Stimulated activated CD8-positive, alpha-beta memory T cell treated with anti-CD3 and anti-CD28 coated beads, Interleukin-7, amount 100 ng/mL, for 4 hours (primary cell): ENCODE results near the gene THTPA.

Experiments
- DNase-seq, 2 donors: peaks; one replicate each; pipeline ENCODE4 v3.0.0-alpha.2; 2020; ENCODE audit warnings: low read depth in 2 of 2

THTPA gene

DNA sequence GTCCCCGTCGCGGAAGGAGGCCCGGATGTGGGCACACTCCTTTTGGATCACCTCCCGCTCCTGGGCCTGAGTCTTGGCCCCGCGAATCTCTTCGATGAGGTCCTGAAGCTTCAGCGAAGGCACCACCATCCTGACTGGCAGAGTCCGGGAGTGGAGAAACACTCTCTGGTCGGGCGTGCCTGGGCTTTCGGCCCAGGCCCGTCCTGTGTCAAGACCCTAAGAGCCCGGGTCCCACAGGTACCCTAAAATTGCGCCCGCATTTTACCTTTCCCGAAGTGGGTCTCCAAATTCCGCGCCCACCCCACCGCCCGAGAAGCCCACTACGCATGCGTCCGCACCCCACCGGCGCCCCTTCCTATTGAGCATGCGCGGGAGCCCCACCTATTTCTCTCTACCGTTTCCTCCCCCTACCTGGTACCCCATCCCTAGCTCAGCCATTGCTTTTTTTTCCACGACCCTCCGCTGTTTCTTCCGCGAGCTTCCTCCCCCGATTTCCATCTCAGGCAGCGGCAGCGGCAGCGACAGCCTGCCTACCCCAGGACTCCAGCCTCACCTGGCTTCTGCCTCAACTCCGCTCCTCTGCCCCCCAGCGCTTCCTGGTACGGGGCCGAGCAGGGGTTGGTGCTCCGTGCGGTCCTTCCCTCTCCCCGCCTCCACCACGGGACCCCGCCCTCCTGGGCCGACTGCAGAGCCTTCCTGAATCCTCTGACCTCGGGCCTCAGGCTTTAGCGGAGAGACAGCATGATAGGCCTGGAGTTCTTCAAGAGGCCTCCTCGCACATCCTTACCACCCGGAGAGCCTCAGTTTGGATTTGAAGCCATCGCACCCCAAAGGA is 11.3 kb downstream of the THTPA start, which contains the start of gene AP1G2:
AP1G2 (minus strand) TSS at position 606 of the 835 bp plus-strand sequence; CDS start at position 129, 477 bp downstream.
- peak; percentile 72 to 79 for DNase-seq

DNA sequence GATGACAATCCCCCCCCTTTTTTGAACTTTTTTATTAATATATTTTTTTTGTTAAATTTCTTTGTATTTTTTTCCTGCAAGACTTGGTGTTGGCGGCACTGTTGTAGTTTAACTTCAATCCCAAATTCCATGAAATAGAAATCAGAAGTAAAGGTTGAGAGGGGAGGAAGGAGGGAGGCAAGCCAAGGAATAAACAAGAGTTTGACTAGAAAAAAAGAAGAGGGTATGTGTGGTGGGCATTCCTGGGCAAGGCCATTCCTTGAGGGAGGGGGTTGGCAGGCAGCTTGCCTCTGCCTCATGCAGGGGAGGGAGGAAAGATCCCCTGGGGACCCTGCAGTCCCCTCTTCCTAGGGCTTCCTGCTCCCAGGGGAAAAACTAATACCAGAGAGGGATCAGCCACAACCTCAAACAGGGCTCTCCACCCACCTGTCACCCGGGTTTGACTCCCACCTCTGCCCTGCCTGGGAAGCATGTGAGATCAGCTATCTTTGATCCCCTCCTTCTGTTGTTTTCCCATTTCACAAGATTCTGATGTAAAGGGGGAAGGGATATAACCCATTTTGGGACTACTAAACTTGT is 12.0 kb downstream of the THTPA start:
- DNase-seq = no peak

DNA sequence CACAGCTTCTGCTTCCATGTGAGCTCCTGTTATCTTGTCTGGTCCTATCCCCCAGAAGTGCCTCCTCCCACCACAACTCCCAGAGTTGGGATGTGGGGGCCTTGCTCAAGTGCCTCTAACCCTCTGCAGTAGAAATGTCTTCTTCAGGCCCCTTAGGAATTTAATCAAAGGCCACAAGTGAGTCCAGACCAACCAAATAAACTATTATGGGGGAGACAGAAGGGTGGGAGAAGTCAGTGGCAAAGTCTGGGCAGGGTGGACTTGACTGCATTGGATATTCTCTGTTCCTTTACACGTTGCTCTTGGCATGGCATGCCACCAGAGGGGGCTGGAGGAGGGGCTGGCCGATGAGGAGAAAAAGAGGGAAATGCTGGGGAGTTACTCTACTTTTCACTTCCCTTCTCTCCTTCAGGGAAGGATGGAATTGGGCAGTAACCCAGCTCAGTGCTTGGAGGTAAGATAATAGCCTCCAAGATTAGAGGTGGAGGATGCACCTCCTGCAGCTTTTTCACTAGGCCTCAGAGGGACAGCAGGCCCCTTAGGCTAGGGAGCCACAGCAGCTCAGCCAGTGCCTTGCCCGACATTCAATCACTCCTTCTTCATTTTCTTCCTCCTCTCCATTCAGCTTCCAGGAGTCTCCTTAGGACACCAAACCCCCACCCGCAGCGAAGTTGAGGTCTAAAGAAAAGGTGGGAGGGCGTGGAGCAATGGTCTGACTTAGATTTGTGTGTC is 12.7 kb downstream of the THTPA start:
- DNase-seq = no peak

DNA sequence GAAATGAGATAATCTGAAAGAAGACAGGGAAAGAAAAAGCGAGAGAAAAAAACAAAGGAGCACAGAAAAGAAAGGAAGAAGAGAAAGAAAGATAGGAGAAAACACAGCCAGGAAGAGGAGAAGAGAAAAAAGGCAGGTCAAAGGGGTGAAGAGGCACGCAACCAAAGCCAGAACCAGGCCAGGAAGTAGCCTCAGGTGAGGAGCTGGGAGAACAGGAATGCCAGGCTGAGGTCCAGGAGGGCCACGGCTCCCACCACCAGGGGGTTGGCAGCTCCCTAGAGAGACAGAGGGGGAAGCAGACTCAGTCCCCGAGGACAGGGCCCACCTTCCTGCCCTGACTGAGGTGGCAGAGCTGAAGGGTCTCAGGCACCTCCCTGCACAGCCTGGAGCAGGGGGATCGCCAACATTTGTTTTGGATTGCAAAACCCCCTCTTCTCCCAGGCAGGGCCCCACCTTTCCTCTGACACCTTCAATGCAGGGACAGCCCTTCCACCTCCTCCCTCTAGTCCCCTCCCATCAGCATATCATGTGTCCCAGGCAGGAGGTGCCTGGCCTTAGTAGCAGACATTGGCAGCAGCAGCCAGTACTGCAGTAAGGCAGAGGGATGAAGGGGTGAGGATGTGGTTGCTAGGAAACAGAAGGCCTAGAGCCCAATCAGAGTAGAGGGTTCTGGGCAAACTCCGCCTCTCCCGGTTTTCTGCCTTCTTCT is 13.5 kb downstream of the THTPA start:
- no peak for DNase-seq

DNA sequence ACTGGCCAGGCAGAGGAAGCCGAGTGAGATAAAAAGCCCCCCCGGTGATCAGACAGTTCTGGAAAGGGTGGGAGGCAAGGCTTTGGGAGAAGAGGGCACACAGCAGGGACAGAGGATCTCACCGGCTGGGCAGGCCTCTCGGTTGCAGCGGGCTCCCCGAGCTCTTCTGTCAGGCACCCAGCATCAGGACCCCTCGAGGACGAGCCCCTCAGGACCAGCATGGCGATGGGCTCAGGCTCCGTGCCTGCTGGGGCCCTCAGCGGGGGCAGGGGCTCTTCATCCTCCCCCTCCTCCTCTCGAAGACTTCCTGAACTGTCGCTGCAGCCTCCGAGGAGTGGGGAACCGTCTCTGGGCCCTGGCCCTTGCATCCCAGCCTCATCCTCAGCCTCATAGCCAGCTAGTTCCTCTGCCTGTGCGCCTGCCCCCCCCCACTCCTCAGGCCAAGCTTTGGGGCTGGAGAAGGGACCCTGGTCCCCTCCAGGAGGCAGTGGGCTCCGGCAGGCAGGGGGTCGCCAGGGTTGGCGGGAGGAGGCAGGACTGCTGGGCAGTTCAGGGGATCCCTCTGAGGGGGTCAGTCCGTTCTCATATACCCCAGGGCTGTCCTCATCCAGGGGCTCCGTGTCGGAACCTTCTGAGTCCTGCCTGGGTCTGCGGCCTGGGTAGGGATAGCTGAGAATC is 14.9 kb downstream of the THTPA start:
- no peak for DNase-seq

DNA sequence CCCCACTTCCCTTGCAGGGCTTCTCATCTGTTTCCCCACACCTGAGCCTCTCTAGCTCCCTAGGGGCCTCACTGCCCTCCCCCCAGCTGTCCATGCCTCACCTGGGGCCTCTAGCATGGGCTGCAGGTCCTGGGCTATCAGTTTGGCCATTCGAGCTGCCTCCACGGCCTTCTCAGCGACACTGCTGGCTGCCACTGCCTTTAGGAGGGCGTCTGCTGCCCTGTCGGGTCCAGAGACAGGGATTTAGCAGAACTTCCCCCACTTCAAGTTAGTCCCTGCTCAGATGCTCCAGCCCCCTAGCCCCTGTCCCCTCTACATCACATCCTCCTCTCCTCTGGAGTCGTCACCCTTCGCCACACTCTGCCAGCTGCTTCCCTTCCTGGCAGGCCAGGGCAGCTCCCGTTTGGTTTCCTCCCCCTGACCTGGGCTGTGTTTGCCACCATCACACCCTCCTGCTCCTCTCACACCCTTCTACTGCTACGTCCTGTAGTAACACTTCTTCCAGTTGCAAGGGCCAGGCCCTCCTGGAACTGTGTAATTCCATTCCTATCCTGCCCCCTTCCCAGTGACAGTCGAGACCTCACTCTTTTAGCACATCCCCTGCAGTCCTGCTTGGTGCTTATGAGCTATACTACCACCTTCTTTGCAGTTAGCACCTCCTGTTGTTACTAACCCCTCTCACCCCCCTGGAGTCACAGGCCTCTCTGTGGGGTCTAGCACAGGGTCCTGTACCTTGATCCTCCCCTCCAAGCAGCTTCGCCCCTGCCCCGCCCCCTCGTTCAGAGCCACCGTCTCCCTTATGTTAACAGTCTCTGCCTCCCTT is 15.8 kb downstream of the THTPA start:
- DNase-seq = no peak

DNA sequence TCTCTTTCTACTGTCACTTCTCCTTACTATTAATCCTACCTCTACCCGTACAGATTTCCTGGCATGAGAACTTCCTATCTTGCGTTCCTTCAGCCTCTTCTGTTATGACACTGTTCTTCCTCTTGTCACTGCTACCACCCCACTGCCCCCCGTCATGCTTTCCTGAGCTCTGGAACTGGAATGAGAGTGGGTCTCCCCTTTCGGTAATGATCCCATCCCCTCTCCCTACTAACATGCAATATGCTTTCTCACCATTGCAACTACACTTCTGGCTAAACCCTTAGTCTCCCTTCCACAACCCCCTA is 16.4 kb downstream of the THTPA start:
- DNase-seq = no peak

- DNase-seq = no peak
Observed at GRCh38 chr14:23572836-23573235, 16.8 kb downstream of the THTPA start.

DNA sequence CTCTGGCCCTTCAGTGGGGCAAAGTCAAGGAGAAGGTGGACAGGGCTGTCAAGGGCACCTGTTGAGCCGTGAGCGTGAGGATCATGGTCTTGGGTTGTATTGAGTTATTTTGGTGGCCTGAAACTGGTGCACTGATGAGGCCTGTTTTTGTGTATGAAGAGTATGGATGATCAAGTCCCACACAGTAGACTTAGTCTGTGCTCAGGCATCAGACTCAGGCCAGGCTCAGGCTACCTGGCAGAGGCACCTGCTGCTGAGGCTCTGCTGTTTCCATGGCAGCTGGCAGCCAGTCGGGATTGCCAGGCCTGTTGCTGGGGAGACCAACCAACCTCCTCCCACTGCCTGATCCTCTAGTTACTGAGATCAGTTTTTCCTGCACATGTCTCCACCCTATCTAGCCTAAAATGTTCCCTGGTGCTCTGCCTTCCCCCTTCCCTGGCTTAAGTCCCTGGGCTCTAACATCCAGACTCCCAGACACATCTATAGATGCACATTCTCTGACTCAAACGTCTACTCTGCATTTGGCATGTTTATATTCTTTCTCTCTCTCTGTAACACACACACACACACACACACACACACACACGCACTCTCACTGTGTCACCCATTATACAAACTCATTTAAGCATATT is 17.4 kb downstream of the THTPA start:
- no peak for DNase-seq

GRCh38 chr14:23577004-23577681 is 21.1 kb downstream of the THTPA start:
- no peak for DNase-seq

GRCh38 chr14:23577710-23578392 is 21.8 kb downstream of the THTPA start:
- DNase-seq = no peak

GRCh38 chr14:23578560-23579310 is 22.7 kb downstream of the THTPA start, which contains the start of gene JPH4:
TSS of gene JPH4 (minus strand) at chr14:23578790. CDS start at chr14:23577453, 1,337 bp downstream.
- DNase-seq = no peak

DNA sequence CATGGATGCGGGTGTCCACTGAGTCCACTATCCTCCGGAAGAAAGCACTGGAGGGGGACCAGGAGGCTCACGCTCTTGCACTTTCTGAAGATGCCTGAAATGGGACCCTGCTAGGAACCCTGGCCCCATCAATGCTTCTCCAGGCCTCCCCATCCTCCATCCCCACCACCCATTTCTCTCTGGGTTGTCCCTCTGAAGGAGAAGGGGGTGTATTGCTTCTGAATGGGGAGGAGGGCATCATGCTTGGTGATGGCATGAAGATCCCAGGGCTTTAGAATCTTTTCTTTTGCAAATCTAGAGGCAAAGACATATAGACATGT is 23.2 kb downstream of the THTPA start:
- no peak for DNase-seq

DNA sequence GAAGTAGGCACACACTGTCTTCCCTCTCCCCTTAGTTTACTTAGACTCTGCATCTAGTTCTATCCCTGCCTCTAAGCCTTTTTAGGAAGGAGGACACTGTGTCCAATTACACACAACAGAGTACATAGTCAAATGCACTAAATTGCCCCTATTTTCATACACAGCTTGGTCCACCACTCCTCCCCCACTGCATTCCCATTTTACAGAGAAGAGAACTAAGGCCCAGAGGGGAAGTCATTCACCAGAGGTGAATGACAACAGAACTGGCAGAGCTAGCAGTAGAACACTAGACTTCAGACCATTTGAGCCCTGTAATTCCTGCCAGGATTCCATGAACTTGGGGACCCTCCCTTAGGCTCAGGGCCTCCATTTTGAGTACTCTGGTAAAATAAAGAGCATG is 23.7 kb downstream of the THTPA start:
- no peak for DNase-seq

GRCh38 chr14:23580152-23580926 is 24.3 kb downstream of the THTPA start:
- DNase-seq = no peak

GRCh38 chr14:23580948-23581281 is 24.8 kb downstream of the THTPA start:
- no peak for DNase-seq

DNA sequence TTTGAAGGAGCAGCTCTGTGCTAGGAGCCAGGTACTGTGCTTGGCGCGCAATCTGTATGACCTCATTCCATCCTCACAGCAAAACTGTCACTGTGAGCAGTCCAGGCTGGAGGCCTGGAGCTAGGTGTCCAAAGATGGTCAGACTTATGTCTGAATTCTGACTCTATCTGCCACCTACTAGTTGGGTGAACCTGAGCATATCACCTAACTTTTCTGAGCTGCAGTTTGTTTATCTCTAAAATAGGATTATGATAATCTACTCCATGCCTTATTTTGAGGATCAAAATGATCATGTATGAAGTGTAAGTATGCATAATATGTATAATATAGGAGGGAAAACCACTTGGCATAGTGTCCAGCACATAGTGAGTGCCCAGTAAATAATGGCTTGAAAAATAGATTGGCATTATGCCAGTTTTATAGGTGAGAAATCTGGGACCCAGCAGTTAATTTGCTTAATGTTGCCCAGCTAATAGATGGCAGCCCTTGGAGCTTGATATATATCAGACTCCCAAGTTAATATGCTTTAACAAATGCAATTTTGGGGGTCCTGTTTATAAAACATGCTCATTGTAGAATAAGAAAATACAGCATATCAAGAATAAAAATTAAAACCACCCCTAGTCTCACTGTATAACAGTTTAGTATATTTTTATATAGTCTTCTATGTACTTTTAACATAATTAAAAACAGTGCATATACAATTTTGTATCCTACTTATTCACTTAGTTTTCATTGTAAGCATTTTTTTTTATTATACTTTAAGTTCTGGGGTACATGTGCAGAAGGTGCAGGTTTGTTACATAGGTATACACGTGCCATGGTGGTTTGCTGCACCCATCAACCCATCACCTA is 27.1 kb downstream of the THTPA start:
- no peak for DNase-seq
